SK-N-SH treated with all-trans-retinoic acid at 6 μM for 48 hours (cell line): ENCODE results near the gene TBX5.

Experiments used
- ATAC-seq: fragments of 200-7000 bp; cut with Tn5 transposase; 3 replicates; pipeline ENCODE4 v1.9.1; 2020; ENCODE audit warnings: mild to moderate bottlenecking, moderate library complexity
- ARNTL ChIP-seq: fragments of 450-650 bp; formaldehyde crosslinking; IDR thresholded peaks from 2 replicates; pipeline ENCODE4 v1.5.0; 2020; ENCODE audit warnings: low read depth, mild to moderate bottlenecking, moderate library complexity, borderline replicate concordance
- BACH2 ChIP-seq: fragments of 250-450 bp; sonication (Bioruptor Pico); IDR thresholded peaks from 2 replicates; pipeline ENCODE4 v1.9.0; 2021; ENCODE audit warnings: mild to moderate bottlenecking, borderline replicate concordance
- CSDC2 ChIP-seq: fragments of 250-450 bp; sonication (Bioruptor Pico); IDR thresholded peaks from 2 replicates; pipeline ENCODE4 v1.5.0; 2020; ENCODE audit warnings: mild to moderate bottlenecking, moderate library complexity
- ESRRG ChIP-seq: fragments of 250-450 bp; sonication (Bioruptor Pico); IDR thresholded peaks from 2 replicates; pipeline ENCODE4 v1.6.1; 2021; ENCODE audit warnings: mild to moderate bottlenecking
- GLIS3 ChIP-seq: fragments of 250-450 bp; sonication (Bioruptor Pico); IDR thresholded peaks from 2 replicates; pipeline ENCODE4 v1.5.0; 2020; ENCODE audit warnings: mild to moderate bottlenecking, moderate library complexity
- ISL1 ChIP-seq: fragments of 250-450 bp; sonication (Bioruptor Pico); IDR thresholded peaks from 2 replicates; pipeline ENCODE4 v2.1.2; 2022; ENCODE audit warnings: mild to moderate bottlenecking, moderate library complexity
- OSR1 ChIP-seq: fragments of 250-450 bp; sonication (Bioruptor Pico); IDR thresholded peaks from 2 replicates; pipeline ENCODE4 v1.8.0; 2022; ENCODE audit warnings: moderate library complexity, mild to moderate bottlenecking, inconsistent platforms
- POU6F1 ChIP-seq: fragments of 250-450 bp; sonication (Bioruptor Pico); IDR thresholded peaks from 2 replicates; pipeline ENCODE4 v1.8.0; 2021; ENCODE audit warnings: low read depth, mild to moderate bottlenecking, moderate library complexity, borderline replicate concordance
- PPARA ChIP-seq: fragments of 250-450 bp; sonication (Bioruptor Pico); IDR thresholded peaks from 2 replicates; pipeline ENCODE4 v1.5.0; 2020; ENCODE audit warnings: mild to moderate bottlenecking, borderline replicate concordance
- RARB ChIP-seq: fragments of 250-450 bp; sonication (Bioruptor Pico); IDR thresholded peaks from 2 replicates; pipeline ENCODE4 v1.8.0; 2021; ENCODE audit warnings: mild to moderate bottlenecking, moderate library complexity
- SNAI2 ChIP-seq: fragments of 250-450 bp; sonication (Bioruptor Pico); IDR thresholded peaks from 2 replicates; pipeline ENCODE4 v1.5.0; 2020; ENCODE audit warnings: mild to moderate bottlenecking, moderate library complexity
- TCF4 ChIP-seq: fragments of 250-450 bp; sonication (Bioruptor Pico); IDR thresholded peaks from 2 replicates; pipeline ENCODE4 v1.8.0; 2021; ENCODE audit warnings: mild to moderate bottlenecking, moderate library complexity, borderline replicate concordance
- TOX ChIP-seq: fragments of 250-450 bp; sonication (Bioruptor Pico); IDR thresholded peaks from 2 replicates; pipeline ENCODE4 v1.8.0; 2021; ENCODE audit warnings: mild to moderate bottlenecking, moderate library complexity, borderline replicate concordance
- TSHZ2 ChIP-seq: fragments of 250-450 bp; sonication (Bioruptor Pico); IDR thresholded peaks from 2 replicates; pipeline ENCODE4 v1.5.0; 2020; ENCODE audit warnings: mild to moderate bottlenecking, moderate library complexity
- ZC3H10 ChIP-seq: fragments of 250-450 bp; sonication (Bioruptor Pico); IDR thresholded peaks from 2 replicates; pipeline ENCODE4 v1.5.1; 2021; ENCODE audit warnings: mild to moderate bottlenecking, moderate library complexity
- ZFP3 ChIP-seq: fragments of 250-450 bp; sonication (Bioruptor Pico); IDR thresholded peaks from 2 replicates; pipeline ENCODE4 v1.5.0; 2020; ENCODE audit warnings: mild to moderate bottlenecking, moderate library complexity
- ZNF565 ChIP-seq: fragments of 450-650 bp; formaldehyde crosslinking; conservative IDR thresholded peaks from 2 replicates; pipeline ENCODE4 v1.5.0; 2020; ENCODE audit warnings: low read depth, mild to moderate bottlenecking, moderate library complexity
- ZNF70 ChIP-seq: fragments of 450-650 bp; formaldehyde crosslinking; IDR thresholded peaks from 2 replicates; pipeline ENCODE4 v1.5.0; 2020; ENCODE audit warnings: mild to moderate bottlenecking, moderate library complexity
- ZNF8 ChIP-seq: fragments of 450-650 bp; formaldehyde crosslinking; IDR thresholded peaks from 2 replicates; pipeline ENCODE4 v1.5.0; 2020; ENCODE audit warnings: mild to moderate bottlenecking, moderate library complexity
- TF ChIP-seq, protein P1 (sequence below): fragments of 250-450 bp; sonication (Bioruptor Pico); IDR thresholded peaks from 2 replicates; pipeline ENCODE4 v1.8.0; 2020; ENCODE audit warnings: mild to moderate bottlenecking, moderate library complexity, borderline replicate concordance
- TF ChIP-seq, protein P2 (sequence below): fragments of 250-450 bp; sonication (Bioruptor Pico); IDR thresholded peaks from 2 replicates; pipeline ENCODE4 v1.5.1; 2021; ENCODE audit warnings: mild to moderate bottlenecking, moderate library complexity

TBX5 gene

GRCh38 chr12:114368685-114369452 is 37.1 kb downstream of the TBX5 start:
- ATAC-seq, result no peak
- TF ChIP-seq ZC3H10 (CRISPR knock-in tag), result no peak
- TF ChIP-seq ARNTL (CRISPR knock-in tag), result no peak
- TF ChIP-seq POU6F1 (CRISPR knock-in tag), result no peak
- TF ChIP-seq ZNF565, result no peak
- no peak for TF ChIP-seq BACH2
- no peak for TF ChIP-seq TCF4

DNA sequence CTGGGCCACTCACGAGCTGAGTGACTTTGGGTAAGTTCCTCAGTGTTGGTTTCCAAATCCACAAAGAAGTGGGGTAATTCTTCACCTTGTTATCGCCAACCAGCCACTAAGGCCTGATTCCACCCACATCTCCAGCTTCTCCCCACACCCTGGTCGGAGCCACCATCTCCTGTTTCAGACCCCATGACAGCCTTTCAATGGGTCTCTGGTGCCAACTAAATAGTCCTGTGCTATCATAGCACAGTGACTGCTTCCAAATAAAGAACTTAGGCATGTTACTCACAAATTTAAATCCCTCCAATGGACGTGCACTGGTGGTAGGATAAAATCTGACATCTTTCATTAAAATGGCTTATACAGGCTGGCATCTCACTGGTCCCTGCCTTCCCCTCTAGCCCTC is 44.0 kb downstream of the TBX5 start:
- no peak for ATAC-seq

DNA sequence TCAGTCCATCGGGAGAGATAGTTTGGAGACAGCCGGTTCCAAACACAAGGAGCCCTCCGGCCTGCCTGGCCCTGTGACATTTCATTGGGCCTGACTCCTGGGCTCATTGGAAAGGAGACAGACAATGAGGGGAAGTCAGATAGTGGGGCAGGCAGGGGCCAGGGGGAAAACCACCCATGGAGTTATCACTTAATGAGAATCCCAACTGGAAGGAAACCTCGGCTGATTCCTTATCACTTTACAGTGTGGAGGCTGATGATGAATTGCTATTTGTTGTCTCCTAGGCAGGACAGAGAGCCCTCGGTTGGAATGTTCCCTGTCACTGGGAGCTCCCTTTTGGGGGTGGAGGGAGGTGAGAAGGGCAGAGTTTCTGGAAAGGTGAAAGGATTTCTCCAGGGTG is 44.4 kb downstream of the TBX5 start:
- ATAC-seq, result no peak
- no peak for TF ChIP-seq ISL1
- TF ChIP-seq ESRRG (CRISPR knock-in tag), result no peak
- no peak for TF ChIP-seq PPARA
- TF ChIP-seq ZNF565, result no peak

More for the DNA sequence above, 44.0 kb downstream of the TBX5 start:
- TF ChIP-seq ARNTL (CRISPR knock-in tag), result no peak
- TF ChIP-seq ZFP3 (CRISPR knock-in tag), result no peak
- TF ChIP-seq ZNF8, result no peak
- no peak for TF ChIP-seq POU6F1 (CRISPR knock-in tag)
- TF ChIP-seq ZNF565, result no peak
- no peak for TF ChIP-seq ISL1
- TF ChIP-seq ZNF70 (CRISPR knock-in tag), result no peak
- TF ChIP-seq ESRRG (CRISPR knock-in tag), result no peak
- TF ChIP-seq, protein P1, sequence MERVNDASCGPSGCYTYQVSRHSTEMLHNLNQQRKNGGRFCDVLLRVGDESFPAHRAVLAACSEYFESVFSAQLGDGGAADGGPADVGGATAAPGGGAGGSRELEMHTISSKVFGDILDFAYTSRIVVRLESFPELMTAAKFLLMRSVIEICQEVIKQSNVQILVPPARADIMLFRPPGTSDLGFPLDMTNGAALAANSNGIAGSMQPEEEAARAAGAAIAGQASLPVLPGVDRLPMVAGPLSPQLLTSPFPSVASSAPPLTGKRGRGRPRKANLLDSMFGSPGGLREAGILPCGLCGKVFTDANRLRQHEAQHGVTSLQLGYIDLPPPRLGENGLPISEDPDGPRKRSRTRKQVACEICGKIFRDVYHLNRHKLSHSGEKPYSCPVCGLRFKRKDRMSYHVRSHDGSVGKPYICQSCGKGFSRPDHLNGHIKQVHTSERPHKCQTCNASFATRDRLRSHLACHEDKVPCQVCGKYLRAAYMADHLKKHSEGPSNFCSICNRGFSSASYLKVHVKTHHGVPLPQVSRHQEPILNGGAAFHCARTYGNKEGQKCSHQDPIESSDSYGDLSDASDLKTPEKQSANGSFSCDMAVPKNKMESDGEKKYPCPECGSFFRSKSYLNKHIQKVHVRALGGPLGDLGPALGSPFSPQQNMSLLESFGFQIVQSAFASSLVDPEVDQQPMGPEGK (CRISPR knock-in tag), result no peak
- TF ChIP-seq CSDC2 (CRISPR knock-in tag), result no peak
- TF ChIP-seq SNAI2, result no peak
- TF ChIP-seq TCF4, result no peak
- no peak for TF ChIP-seq TOX (CRISPR knock-in tag)
- no peak for TF ChIP-seq OSR1

DNA sequence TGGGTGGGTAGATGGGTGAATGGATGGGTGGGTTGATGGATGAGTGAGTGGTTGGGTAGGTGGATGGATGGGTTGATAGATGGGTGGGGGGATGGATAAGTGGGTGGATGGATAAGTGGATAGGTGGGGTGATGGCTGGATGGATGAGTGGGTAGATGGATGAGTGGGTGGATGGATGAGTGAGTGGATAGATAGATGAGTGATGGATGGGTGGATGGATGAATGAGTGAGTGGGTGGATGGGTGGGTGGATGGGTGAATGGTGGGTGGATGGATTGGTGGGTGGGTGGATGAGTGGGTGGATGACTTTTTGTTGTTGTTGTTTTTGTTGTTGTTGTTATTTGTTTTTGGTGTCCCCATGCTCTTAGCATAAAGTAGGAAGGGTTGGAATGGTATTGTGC is 45.5 kb downstream of the TBX5 start:
- ATAC-seq, result no peak
- TF ChIP-seq ZC3H10 (CRISPR knock-in tag) (no peak), POU6F1 (CRISPR knock-in tag) (no peak), CSDC2 (CRISPR knock-in tag) (no peak), ARNTL (CRISPR knock-in tag) (no peak), ISL1 (no peak), GLIS3 (CRISPR knock-in tag) (no peak), ESRRG (CRISPR knock-in tag) (no peak), ZNF8 (no peak), OSR1 (no peak), SNAI2 (no peak), RARB (CRISPR knock-in tag) (no peak), TOX (CRISPR knock-in tag) (no peak), TCF4 (no peak), TSHZ2 (CRISPR knock-in tag) (no peak)
- TF ChIP-seq, protein P1 (CRISPR knock-in tag), result no peak
- TF ChIP-seq, protein P2, sequence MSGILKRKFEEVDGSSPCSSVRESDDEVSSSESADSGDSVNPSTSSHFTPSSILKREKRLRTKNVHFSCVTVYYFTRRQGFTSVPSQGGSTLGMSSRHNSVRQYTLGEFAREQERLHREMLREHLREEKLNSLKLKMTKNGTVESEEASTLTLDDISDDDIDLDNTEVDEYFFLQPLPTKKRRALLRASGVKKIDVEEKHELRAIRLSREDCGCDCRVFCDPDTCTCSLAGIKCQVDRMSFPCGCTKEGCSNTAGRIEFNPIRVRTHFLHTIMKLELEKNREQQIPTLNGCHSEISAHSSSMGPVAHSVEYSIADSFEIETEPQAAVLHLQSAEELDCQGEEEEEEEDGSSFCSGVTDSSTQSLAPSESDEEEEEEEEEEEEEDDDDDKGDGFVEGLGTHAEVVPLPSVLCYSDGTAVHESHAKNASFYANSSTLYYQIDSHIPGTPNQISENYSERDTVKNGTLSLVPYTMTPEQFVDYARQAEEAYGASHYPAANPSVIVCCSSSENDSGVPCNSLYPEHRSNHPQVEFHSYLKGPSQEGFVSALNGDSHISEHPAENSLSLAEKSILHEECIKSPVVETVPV (CRISPR knock-in tag), result no peak
